ENCODE results near the gene ZNF536.
"Not testable (repeated sequence)": the region's sequence is repeated elsewhere in the genome, so short reads cannot be mapped to it uniquely, and the experiment has no call there.

The ZNF536 gene

GRCh38 chr19:30403203-30403985 lies 31.2 kb downstream of the ZNF536 start:
- no peak overlapping the region for H3K27ac ChIP-seq (ENCODE audit: low read depth, low read length)
- H3K4me3 ChIP-seq (ENCODE audit: low read depth, low read length): no peak overlapping the region
- H3K4me1 ChIP-seq (ENCODE audit: control insufficient read depth, insufficient read depth, low read length, unreplicated experiment): no peaks in the 10 kb centered on the region
- no peaks in the 10 kb centered on the region for H3K79me2 ChIP-seq (ENCODE audit: control insufficient read depth, insufficient read depth, low read length, unreplicated experiment)
- no peaks in the 10 kb centered on the region for H3K27me3 ChIP-seq (ENCODE audit: insufficient read depth, low read length)
- no peak overlapping the region for H2AFZ ChIP-seq (ENCODE audit: low read length, unreplicated experiment)
- H3K36me3 ChIP-seq (ENCODE audit: insufficient read depth, low read length): no peaks in the 10 kb centered on the region

GRCh38 chr19:30406220-30407067 lies 34.3 kb downstream of the ZNF536 start:
- Histone ChIP-seq H3K4me1 (ENCODE audit: control insufficient read depth, insufficient read depth, low read length, unreplicated experiment) (no peaks in the 10 kb centered on the region), H2AFZ (ENCODE audit: low read length, unreplicated experiment) (no peak overlapping the region), H3K4me3 (ENCODE audit: low read depth, low read length) (no peak overlapping the region), H3K36me3 (ENCODE audit: insufficient read depth, low read length) (no peaks in the 10 kb centered on the region), H3K79me2 (ENCODE audit: control insufficient read depth, insufficient read depth, low read length, unreplicated experiment) (no peaks in the 10 kb centered on the region), H3K27me3 (ENCODE audit: insufficient read depth, low read length) (no peaks in the 10 kb centered on the region), H3K27ac (ENCODE audit: low read depth, low read length) (no peak overlapping the region)

- no peak overlapping the region for H3K4me3 ChIP-seq (ENCODE audit: low read depth, low read length)
- no peaks in the 10 kb centered on the region for H3K79me2 ChIP-seq (ENCODE audit: control insufficient read depth, insufficient read depth, low read length, unreplicated experiment)
- H3K4me1 ChIP-seq (ENCODE audit: control insufficient read depth, insufficient read depth, low read length, unreplicated experiment): no peaks in the 10 kb centered on the region
- H3K36me3 ChIP-seq (ENCODE audit: insufficient read depth, low read length): no peaks in the 10 kb centered on the region
- H3K27me3 ChIP-seq (ENCODE audit: insufficient read depth, low read length): no peaks in the 10 kb centered on the region
- H2AFZ ChIP-seq (ENCODE audit: low read length, unreplicated experiment): no peak overlapping the region
- H3K27ac ChIP-seq (ENCODE audit: low read depth, low read length): no peak overlapping the region
These were observed 35.0 kb downstream of the ZNF536 start for GRCh38 chr19:30407068-30407709.

- Histone ChIP-seq H3K36me3 (ENCODE audit: insufficient read depth, low read length) (no peaks in the 10 kb centered on the region), H3K27ac (ENCODE audit: low read depth, low read length) (no peak overlapping the region), H3K27me3 (ENCODE audit: insufficient read depth, low read length) (no peaks in the 10 kb centered on the region), H2AFZ (ENCODE audit: low read length, unreplicated experiment) (no peak overlapping the region), H3K4me3 (ENCODE audit: low read depth, low read length) (no peak overlapping the region), H3K79me2 (ENCODE audit: control insufficient read depth, insufficient read depth, low read length, unreplicated experiment) (no peaks in the 10 kb centered on the region), H3K4me1 (ENCODE audit: control insufficient read depth, insufficient read depth, low read length, unreplicated experiment) (no peaks in the 10 kb centered on the region)
These were observed 36.6 kb downstream of the ZNF536 start for GRCh38 chr19:30408734-30409301.

GRCh38 chr19:30411714-30412113 lies 39.5 kb downstream of the ZNF536 start:
- Histone ChIP-seq H2AFZ (ENCODE audit: low read length, unreplicated experiment) (no peak overlapping the region), H3K27me3 (ENCODE audit: insufficient read depth, low read length) (no peaks in the 10 kb centered on the region), H3K79me2 (ENCODE audit: control insufficient read depth, insufficient read depth, low read length, unreplicated experiment) (no peaks in the 10 kb centered on the region), H3K4me1 (ENCODE audit: control insufficient read depth, insufficient read depth, low read length, unreplicated experiment) (no peaks in the 10 kb centered on the region), H3K27ac (ENCODE audit: low read depth, low read length) (no peak overlapping the region), H3K4me3 (ENCODE audit: low read depth, low read length) (no peak overlapping the region), H3K36me3 (ENCODE audit: insufficient read depth, low read length) (no peaks in the 10 kb centered on the region)

- H3K4me3 ChIP-seq (ENCODE audit: low read depth, low read length): no peak overlapping the region
- H3K36me3 ChIP-seq (ENCODE audit: insufficient read depth, low read length): no peaks in the 10 kb centered on the region
- no peak overlapping the region for H2AFZ ChIP-seq (ENCODE audit: low read length, unreplicated experiment)
- H3K27me3 ChIP-seq (ENCODE audit: insufficient read depth, low read length): no peaks in the 10 kb centered on the region
- H3K27ac ChIP-seq (ENCODE audit: low read depth, low read length): no peak overlapping the region
- no peaks in the 10 kb centered on the region for H3K79me2 ChIP-seq (ENCODE audit: control insufficient read depth, insufficient read depth, low read length, unreplicated experiment)
- H3K4me1 ChIP-seq (ENCODE audit: control insufficient read depth, insufficient read depth, low read length, unreplicated experiment): no peaks in the 10 kb centered on the region
These were observed 44.2 kb downstream of the ZNF536 start for GRCh38 chr19:30416375-30416774.

- H3K27ac ChIP-seq (ENCODE audit: low read depth, low read length); H3K79me2 ChIP-seq (ENCODE audit: control insufficient read depth, insufficient read depth, low read length, unreplicated experiment); H3K36me3 ChIP-seq (ENCODE audit: insufficient read depth, low read length); H3K4me3 ChIP-seq (ENCODE audit: low read depth, low read length); H2AFZ ChIP-seq (ENCODE audit: low read length, unreplicated experiment); H3K27me3 ChIP-seq (ENCODE audit: insufficient read depth, low read length); H3K4me1 ChIP-seq (ENCODE audit: control insufficient read depth, insufficient read depth, low read length, unreplicated experiment): not testable (repeated sequence)
These were observed 45.0 kb downstream of the ZNF536 start for GRCh38 chr19:30417166-30417565.

- Histone ChIP-seq H3K27ac (ENCODE audit: low read depth, low read length) (no peak overlapping the region), H3K27me3 (ENCODE audit: insufficient read depth, low read length) (no peaks in the 10 kb centered on the region), H3K79me2 (ENCODE audit: control insufficient read depth, insufficient read depth, low read length, unreplicated experiment) (no peaks in the 10 kb centered on the region), H3K36me3 (ENCODE audit: insufficient read depth, low read length) (no peaks in the 10 kb centered on the region), H3K4me3 (ENCODE audit: low read depth, low read length) (no peak overlapping the region), H3K4me1 (ENCODE audit: control insufficient read depth, insufficient read depth, low read length, unreplicated experiment) (no peaks in the 10 kb centered on the region), H2AFZ (ENCODE audit: low read length, unreplicated experiment) (no peak overlapping the region)
These were observed 47.5 kb downstream of the ZNF536 start for GRCh38 chr19:30419568-30420180.

GRCh38 chr19:30420316-30420715 lies 48.1 kb downstream of the ZNF536 start:
- Histone ChIP-seq H3K27me3 (ENCODE audit: insufficient read depth, low read length) (no peaks in the 10 kb centered on the region), H3K4me3 (ENCODE audit: low read depth, low read length) (no peak overlapping the region), H3K79me2 (ENCODE audit: control insufficient read depth, insufficient read depth, low read length, unreplicated experiment) (no peaks in the 10 kb centered on the region), H3K4me1 (ENCODE audit: control insufficient read depth, insufficient read depth, low read length, unreplicated experiment) (no peaks in the 10 kb centered on the region), H2AFZ (ENCODE audit: low read length, unreplicated experiment) (no peak overlapping the region), H3K36me3 (ENCODE audit: insufficient read depth, low read length) (no peaks in the 10 kb centered on the region), H3K27ac (ENCODE audit: low read depth, low read length) (no peak overlapping the region)

- Histone ChIP-seq H3K4me3 (ENCODE audit: low read depth, low read length) (no peak overlapping the region), H2AFZ (ENCODE audit: low read length, unreplicated experiment) (no peak overlapping the region), H3K79me2 (ENCODE audit: control insufficient read depth, insufficient read depth, low read length, unreplicated experiment) (no peaks in the 10 kb centered on the region)
These were observed 48.7 kb downstream of the ZNF536 start for GRCh38 chr19:30420881-30421280.

More at GRCh38 chr19:30420881-30421280, 48.7 kb downstream of the ZNF536 start:
- Histone ChIP-seq H3K4me1 (ENCODE audit: control insufficient read depth, insufficient read depth, low read length, unreplicated experiment) (no peaks in the 10 kb centered on the region), H3K27ac (ENCODE audit: low read depth, low read length) (no peak overlapping the region), H3K36me3 (ENCODE audit: insufficient read depth, low read length) (no peaks in the 10 kb centered on the region), H3K27me3 (ENCODE audit: insufficient read depth, low read length) (no peaks in the 10 kb centered on the region)

Data from ACC112 (cell line).